Panc1 (cell line): Measurements from ENCODE around the gene CRELD2. TPM values are rescaled to one million over a fixed set of nuclear protein-coding genes. Genes with fewer than 3 reads are reported as not detected.

Experiments used
- ATAC-seq: fragments of 200-7000 bp; cut with Tn5 transposase; 2 replicates; pipeline ENCODE4 v1.9.1; 2020; ENCODE audit warnings: mild to moderate bottlenecking, moderate library complexity
- BruUV-seq: library from RNA; stranded (reverse); fragments of 400-500 nt; replicated peaks from 2 replicates; lab custom pipeline; 2021; lab: Mats Ljungman, UMichigan
- CTCF ChIA-PET: fragments of 300-600 bp; sonication (Branson Sonifier 250); formaldehyde crosslinking; loops from one replicate; lab custom pipeline; 2022; ENCODE audit warnings: antibody characterized with exemption; lab: Charles Lee
- POLR2A ChIA-PET: fragments of 300-600 bp; sonication (Branson Sonifier 250); formaldehyde crosslinking; loops from one replicate; lab custom pipeline; 2022; ENCODE audit warnings: antibody characterized with exemption; lab: Charles Lee
- DNase-seq: peaks from one replicate; pipeline ENCODE4 v3.0.0-alpha.2; 2010; ENCODE audit warnings: low read depth, low spot score
- H3K27ac ChIP-seq: 2 replicates; pipeline ENCODE4 v1.5.1; 2011; ENCODE audit warnings: mild to moderate bottlenecking, low read length, inconsistent platforms
- H3K27me3 ChIP-seq: fragments of 200-500 bp; sonication (Bioruptor generic); 2 replicates; pipeline ENCODE4 v1.6.0; 2014; ENCODE audit warnings: low read length, inconsistent platforms; ENCODE audit not compliant: control insufficient read depth, insufficient read depth
- H3K36me3 ChIP-seq: fragments of 200-500 bp; sonication (Bioruptor generic); 2 replicates; pipeline ENCODE4 v1.5.1; 2014; ENCODE audit warnings: inconsistent platforms, mild to moderate bottlenecking, low read length, moderate library complexity; ENCODE audit not compliant: control insufficient read depth, insufficient read depth
- H3K4me1 ChIP-seq: 2 replicates; pipeline ENCODE4 v1.5.1; 2011; ENCODE audit warnings: inconsistent platforms, mild to moderate bottlenecking, low read length, moderate library complexity; ENCODE audit not compliant: control insufficient read depth, insufficient read depth
- H3K4me3 ChIP-seq, 2 experiments: 2 replicates each; pipeline ENCODE4 v1.5.1; 2011 to 2012; ENCODE audit warnings: low read depth in 2 of 2, low read length in 2 of 2, mild to moderate bottlenecking in 2 of 2, inconsistent platforms in 1 of 2, moderate library complexity in 1 of 2
- H3K9me3 ChIP-seq: fragments of 200-500 bp; sonication (Bioruptor generic); 2 replicates; pipeline ENCODE4 v1.5.1; 2014; ENCODE audit warnings: low read depth, mild to moderate bottlenecking, inconsistent platforms, low read length, moderate library complexity; ENCODE audit not compliant: control insufficient read depth, insufficient read depth
- CTCF ChIP-seq: fragments of 450-650 bp; IDR thresholded peaks from 2 replicates; pipeline ENCODE4 v1.5.1; 2017; ENCODE audit warnings: mild to moderate bottlenecking
- POLR2AphosphoS5 ChIP-seq: IDR thresholded peaks from 2 replicates; pipeline ENCODE4 v1.6.1; 2012; ENCODE audit warnings: mild to moderate bottlenecking, low read depth, low read length, moderate library complexity
- REST ChIP-seq, 2 experiments: IDR thresholded peaks; 2 replicates each; pipeline ENCODE4 v1.6.1; 2011 to 2012; ENCODE audit warnings: low read depth in 2 of 2, control low read depth in 1 of 2, low read length in 1 of 2, mild to moderate bottlenecking in 1 of 2, moderate library complexity in 1 of 2; ENCODE audit not compliant: insufficient read depth in 1 of 2
- SIN3A ChIP-seq: IDR thresholded peaks from 2 replicates; pipeline ENCODE4 v1.6.1; 2012; ENCODE audit warnings: low read depth, mild to moderate bottlenecking, low read length, moderate library complexity, borderline replicate concordance; ENCODE audit not compliant: insufficient read depth
- TCF7L2 ChIP-seq: IDR thresholded peaks from 2 replicates; pipeline ENCODE4 v1.6.1; 2011; ENCODE audit warnings: mild to moderate bottlenecking, low read depth, low read length, inconsistent platforms
- in situ Hi-C: cut with HindIII; loops from 2 replicates; pipeline ENCODE4 v1.10.0; 2016; ENCODE audit warnings: low sequenced_read_pairs, low pct_unique_long_range_greater_than_20kb
- intact Hi-C: fragments of 100-400 bp; cut with micrococcal nuclease; formaldehyde crosslinking; loops from one replicate; pipeline ENCODE4 v1.10.0; 2022; ENCODE audit not compliant: unreplicated experiment
- total RNA-seq: library from RNA; stranded (reverse); gene quantifications from one replicate; pipeline ENCODE4 v1.2.1, GENCODE V29; 2021; ENCODE audit not compliant: unreplicated experiment

CRELD2 gene
- total RNA-seq, 1 experiment from 2014 or later = 59.7 TPM

GRCh38 chr22:49953680-49954344 is 35.4 kb downstream of the CRELD2 start:
- H3K4me1 ChIP-seq = peaks cover 63% of the 10 kb centered on the region
- no peak overlapping the region for H3K4me3 ChIP-seq
- BruUV-seq = no TSS peak
- intact Hi-C loops = no loop called here
- no peak for ATAC-seq
- no peaks in the 10 kb centered on the region for H3K9me3 ChIP-seq
- H3K27me3 ChIP-seq = no peaks in the 10 kb centered on the region
- POLR2A ChIA-PET = no interaction called here
- no peaks in the 10 kb centered on the region for H3K36me3 ChIP-seq
- DNase-seq = no peak
- in situ Hi-C loops = no loop called here
- TF ChIP-seq SIN3A (no peak), REST (IDR thresholded peaks at IDR 0.05; ENCODE audit: insufficient read depth in 1 of 2, low read depth in 2 of 2, low read length in 1 of 2) (no peak)
- CTCF ChIA-PET = no interaction called here
- H3K27ac ChIP-seq = 0 out of 2 replicates have a peak overlapping the region, but pooled peaks have one; percentile 39

- TF ChIP-seq SIN3A (no peak), CTCF (no peak), TCF7L2 (no peak), REST (IDR thresholded peaks at IDR 0.05; ENCODE audit: insufficient read depth in 1 of 2, low read depth in 2 of 2, low read length in 1 of 2) (no peak), POLR2AphosphoS5 (no peak)
- Histone ChIP-seq H3K36me3 (no peaks in the 10 kb centered on the region), H3K27ac (no peak overlapping the region), H3K4me3 (no peak overlapping the region), H3K4me1 (peaks cover 63% of the 10 kb centered on the region), H3K27me3 (no peaks in the 10 kb centered on the region), H3K9me3 (no peaks in the 10 kb centered on the region)
- DNase-seq (no peak), ATAC-seq (no peak)
- intact Hi-C loops = no loop called here
- BruUV-seq = no TSS peak
- ChIA-PET POLR2A (no interaction called here), CTCF (no interaction called here)
- in situ Hi-C loops = no loop called here
Observed at GRCh38 chr22:49954354-49954753, 35.9 kb downstream of the CRELD2 start.
